RPMI8226 (cell line): ENCODE measurements around the gene ADCY1.

Experiments used
- DNase-seq: peaks from one replicate; pipeline ENCODE4 v3.0.0-alpha.2; 2015

Gene ADCY1

GRCh38 chr7:45698303-45699014, 124.3 kb downstream of the ADCY1 start:
- DNase-seq: peak; percentile 41

- DNase-seq: no peak
Observed at GRCh38 chr7:45699015-45699309, 124.8 kb downstream of the ADCY1 start.

GRCh38 chr7:45699726-45700390, 125.7 kb downstream of the ADCY1 start:
- DNase-seq: no peak

GRCh38 chr7:45700556-45700955, 126.4 kb downstream of the ADCY1 start:
- no peak for DNase-seq

- no peak for DNase-seq
Observed at GRCh38 chr7:45701701-45702510, 127.7 kb downstream of the ADCY1 start.

- DNase-seq: no peak
Observed at GRCh38 chr7:45702751-45703150, 128.6 kb downstream of the ADCY1 start.

- no peak for DNase-seq
Observed at GRCh38 chr7:45703373-45703821, 129.2 kb downstream of the ADCY1 start.

- DNase-seq: no peak
Observed at GRCh38 chr7:45703911-45704682, 129.9 kb downstream of the ADCY1 start.

- no peak for DNase-seq
Observed at GRCh38 chr7:45704683-45705016, 130.5 kb downstream of the ADCY1 start.

- no peak for DNase-seq
Observed at GRCh38 chr7:45708046-45708950, 134.1 kb downstream of the ADCY1 start.

GRCh38 chr7:45709168-45710042, 135.2 kb downstream of the ADCY1 start:
- DNase-seq: no peak

GRCh38 chr7:45710271-45711160, 136.3 kb downstream of the ADCY1 start:
- DNase-seq: no peak

- DNase-seq: no peak
Observed at GRCh38 chr7:45711161-45711490, 137.0 kb downstream of the ADCY1 start.

GRCh38 chr7:45712057-45712689, 138.0 kb downstream of the ADCY1 start:
- no peak for DNase-seq

- DNase-seq: no peak
Observed at GRCh38 chr7:45712872-45713668, 138.9 kb downstream of the ADCY1 start.

GRCh38 chr7:45713669-45714520, 139.7 kb downstream of the ADCY1 start:
- no peak for DNase-seq

- DNase-seq: no peak
Observed at GRCh38 chr7:45714521-45714820, 140.3 kb downstream of the ADCY1 start.
